ENCODE measurements around the gene KCNB1.

KCNB1 gene

DNA sequence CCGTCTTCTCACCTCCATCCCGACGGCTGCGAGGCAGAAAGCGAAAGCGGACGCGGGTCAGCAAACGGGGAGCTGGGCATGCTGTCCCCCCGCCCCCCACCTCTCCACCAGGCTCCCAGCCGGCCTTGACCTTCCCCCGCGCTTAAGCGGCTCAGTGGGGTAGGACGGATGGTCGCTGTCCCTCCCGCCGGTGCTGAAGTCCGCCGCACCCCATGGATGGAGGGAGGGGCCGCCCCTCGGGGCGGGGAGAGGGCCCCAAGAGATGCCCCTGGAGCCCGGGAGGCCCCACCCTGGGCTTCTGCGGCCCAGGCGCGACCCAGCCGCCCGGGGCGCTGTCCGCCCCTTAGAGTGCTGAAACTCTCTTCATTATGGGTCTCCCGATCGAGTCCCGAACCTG lies at the start of gene KCNB1:
KCNB1 (minus strand) TSS at position 48 of the 397 bp plus-strand sequence. CDS start 188 bp downstream, outside the sequence.
- no peak for DNase-seq (ENCODE audit: low read depth, low spot score)
- no peak within 1 kb of the TSS for H3K27ac ChIP-seq

DNA sequence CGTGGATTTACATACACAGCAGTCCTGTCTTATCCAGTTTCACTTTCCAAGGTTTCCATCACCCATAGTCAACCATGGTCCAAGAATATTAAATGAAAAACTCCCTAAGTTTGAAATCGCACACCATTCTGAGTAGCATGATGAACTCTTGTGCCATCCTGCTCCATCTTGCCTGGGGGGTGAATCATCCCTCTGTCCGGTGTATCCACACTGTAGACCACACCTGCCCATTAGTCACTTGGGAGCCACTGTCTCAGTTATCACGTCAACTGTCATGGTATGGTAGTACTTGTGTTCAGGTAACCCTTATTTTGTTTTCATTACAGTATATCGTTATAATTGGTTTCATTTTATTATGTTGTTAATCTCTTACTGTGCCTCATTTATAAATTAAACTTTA lies 47.0 kb upstream of the KCNB1 start:
- peak; percentile 59 for DNase-seq (ENCODE audit: low read depth, low spot score)
- H3K27ac ChIP-seq: no peak overlapping the region

DNA sequence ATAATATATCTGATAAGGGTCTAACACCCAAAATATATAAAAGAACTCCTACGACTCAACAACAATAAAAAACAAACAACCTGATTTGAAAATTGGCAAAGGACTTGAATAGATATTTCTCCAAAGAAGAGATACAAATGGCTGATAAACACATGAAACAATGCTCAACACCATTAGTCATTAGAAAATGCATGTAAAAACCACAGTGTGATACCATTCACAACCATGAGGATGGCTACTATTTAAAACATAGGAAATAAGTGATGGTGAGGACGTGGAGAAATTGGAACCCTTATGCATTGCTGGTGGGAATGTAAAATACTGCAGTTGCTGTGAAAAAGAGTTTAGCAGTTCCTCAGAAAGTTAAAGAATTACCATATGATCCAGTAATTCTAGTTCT lies 44.1 kb upstream of the KCNB1 start:
- no peak overlapping the region for H3K27ac ChIP-seq
- DNase-seq (ENCODE audit: low read depth, low spot score): no peak

DNA sequence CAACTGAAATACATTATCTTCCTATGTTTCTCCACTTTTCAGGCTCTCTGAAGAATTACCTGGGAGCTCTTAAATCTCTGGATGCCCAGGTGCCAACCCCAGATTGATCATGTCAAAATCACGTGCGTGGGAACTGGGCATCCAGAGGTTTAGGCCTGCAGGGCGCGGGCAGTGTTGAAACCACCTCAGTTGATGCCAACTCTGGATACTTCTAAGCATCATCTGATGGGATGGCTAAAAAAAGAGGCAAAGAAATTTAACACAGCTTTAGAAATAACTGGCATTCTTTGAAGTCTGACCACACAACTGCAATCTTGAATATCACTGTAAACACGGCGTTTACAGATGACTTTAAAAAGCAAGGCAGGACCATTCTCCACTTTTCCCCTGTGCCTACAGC lies 43.6 kb upstream of the KCNB1 start:
- H3K27ac ChIP-seq: no peak overlapping the region
- DNase-seq (ENCODE audit: low read depth, low spot score): no peak

DNA sequence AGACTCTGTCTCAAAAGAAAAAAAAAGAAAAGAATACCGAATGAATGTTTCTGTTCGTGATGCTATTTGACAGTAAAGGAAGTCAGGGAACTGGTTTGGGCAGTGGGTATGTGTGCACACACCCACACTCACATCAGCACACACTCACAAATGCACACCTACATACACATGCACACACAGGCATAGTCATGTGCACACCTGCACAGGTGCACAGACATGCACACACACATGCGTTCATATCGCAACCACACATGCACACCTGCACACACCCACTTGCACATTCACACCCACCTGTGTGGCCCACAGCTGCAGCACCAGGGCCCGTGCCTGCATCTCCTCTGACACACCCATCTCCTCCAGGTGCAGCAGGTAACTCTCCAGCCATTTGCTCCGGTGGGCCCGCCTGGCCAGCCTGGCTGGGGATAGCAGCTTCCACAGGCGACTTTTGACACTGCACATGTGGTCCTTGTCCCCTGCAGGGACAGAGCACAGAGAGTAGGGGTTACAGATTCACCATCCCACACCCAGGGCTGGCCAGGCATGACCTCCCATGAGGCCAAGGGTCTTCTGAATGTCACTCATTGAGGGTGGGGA lies 41.4 kb upstream of the KCNB1 start:
- DNase-seq (ENCODE audit: low read depth, low spot score): no peak

DNA sequence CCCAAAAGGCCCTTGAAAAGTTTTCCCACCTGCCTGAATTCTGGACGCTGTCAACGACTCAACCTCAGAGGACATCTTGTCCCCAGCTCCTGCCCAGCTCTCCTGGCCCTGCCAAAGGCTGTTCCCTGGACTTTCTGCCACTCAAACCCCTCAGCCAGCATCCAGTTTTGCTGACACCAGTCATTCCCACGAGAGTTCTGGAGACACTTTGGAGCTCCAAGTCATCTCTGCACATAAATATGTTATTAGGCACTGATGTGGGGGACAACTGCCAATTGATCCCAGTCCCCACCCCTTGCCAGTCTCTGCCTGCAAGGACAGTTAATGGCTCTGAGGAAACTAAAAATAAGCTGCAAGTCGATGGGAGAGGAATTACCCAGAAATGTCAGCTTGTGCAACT lies 38.9 kb upstream of the KCNB1 start:
- DNase-seq (ENCODE audit: low read depth, low spot score): no peak
- H3K27ac ChIP-seq: no peak overlapping the region

More for the DNA sequence above, 41.4 kb upstream of the KCNB1 start:
- no peak overlapping the region for H3K27ac ChIP-seq

DNA sequence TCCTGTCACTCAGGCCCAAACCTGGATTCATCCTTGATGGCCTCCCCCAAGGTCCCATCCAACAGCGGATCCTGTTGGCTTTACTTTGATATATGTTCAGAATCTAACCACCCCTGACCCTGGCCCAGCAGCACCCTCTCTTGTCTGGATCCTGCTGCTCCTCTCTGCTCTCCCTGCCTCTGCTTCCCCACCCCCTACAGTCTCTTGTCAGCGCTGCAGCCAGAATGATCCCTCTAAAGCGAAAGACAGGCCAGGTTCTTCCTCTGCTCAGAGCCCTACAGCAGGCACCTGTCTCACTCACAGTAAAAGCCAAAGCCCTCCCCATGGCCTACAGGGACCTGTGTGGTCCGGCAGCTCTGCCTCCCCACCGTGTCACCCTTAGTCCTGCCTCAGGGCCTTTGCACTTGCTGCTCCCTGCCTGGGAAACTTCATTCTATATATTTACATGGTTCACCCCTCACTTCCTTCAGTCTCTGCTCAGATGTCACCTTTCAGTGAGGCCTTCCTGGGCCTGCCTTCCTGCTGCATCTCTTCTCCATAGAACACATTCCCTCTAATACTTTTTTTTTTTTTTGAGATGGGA lies 37.4 kb upstream of the KCNB1 start:
- no peak overlapping the region for H3K27ac ChIP-seq
- no peak for DNase-seq (ENCODE audit: low read depth, low spot score)

DNA sequence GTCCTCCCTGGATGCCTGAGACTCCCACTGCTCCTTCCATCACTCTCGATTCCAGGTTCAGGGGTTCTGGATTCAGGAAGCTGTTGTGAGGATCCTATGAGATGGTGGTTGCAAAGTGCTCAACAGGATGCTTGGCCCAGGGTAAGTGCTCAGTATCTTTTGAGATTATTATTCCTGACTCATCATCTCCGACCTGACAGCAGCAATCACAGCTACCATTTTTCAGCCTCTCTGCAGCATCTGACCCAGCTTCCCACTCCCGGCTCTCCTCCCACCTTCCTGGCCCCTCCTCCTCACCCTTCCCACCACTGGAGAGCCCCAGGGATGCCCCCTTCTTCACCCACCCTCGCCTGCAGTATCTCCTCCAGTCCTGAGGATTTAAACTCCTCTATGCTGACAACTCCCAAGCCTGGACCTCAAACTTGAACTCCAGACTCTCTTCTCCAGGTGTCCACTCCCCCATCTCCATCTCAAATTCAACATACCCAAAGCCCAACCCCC lies 36.8 kb upstream of the KCNB1 start:
- no peak overlapping the region for H3K27ac ChIP-seq
- DNase-seq (ENCODE audit: low read depth, low spot score): no peak

DNA sequence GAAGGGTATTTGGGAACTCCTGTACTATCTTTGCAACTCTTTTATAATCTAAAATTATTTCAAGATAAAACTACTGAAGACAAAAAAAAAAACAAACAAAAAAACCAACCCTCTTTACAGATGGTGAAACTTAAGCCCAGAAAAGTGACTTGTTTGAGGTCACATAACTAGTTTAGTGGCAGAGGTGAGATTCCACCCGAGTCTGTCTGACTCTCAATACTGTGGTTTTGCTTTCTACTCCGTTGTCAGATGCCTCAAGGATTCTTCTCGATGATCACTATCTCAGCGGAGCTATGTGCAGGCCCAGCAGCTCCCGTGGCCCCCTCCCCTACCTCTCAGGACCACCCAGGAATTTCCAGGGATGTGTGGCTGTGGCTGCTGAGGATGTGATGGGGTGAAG lies 36.1 kb upstream of the KCNB1 start:
- DNase-seq (ENCODE audit: low read depth, low spot score): no peak
- no peak overlapping the region for H3K27ac ChIP-seq

DNA sequence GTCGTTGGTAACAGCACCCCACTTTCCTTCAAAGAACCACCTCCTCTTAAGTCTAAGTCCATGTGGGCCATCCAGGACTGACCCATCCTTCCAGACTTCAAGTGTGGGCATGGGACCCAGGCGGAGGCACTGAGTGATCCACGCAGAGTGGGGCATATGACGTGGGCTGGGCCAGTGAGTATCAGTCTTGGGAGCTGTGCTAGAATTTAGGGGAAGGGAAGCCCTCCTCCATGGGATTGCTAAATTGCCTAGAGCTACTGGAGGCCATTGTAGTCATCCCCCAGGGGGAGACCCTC lies 35.3 kb upstream of the KCNB1 start:
- DNase-seq (ENCODE audit: low read depth, low spot score): no peak
- H3K27ac ChIP-seq: no peak overlapping the region

DNA sequence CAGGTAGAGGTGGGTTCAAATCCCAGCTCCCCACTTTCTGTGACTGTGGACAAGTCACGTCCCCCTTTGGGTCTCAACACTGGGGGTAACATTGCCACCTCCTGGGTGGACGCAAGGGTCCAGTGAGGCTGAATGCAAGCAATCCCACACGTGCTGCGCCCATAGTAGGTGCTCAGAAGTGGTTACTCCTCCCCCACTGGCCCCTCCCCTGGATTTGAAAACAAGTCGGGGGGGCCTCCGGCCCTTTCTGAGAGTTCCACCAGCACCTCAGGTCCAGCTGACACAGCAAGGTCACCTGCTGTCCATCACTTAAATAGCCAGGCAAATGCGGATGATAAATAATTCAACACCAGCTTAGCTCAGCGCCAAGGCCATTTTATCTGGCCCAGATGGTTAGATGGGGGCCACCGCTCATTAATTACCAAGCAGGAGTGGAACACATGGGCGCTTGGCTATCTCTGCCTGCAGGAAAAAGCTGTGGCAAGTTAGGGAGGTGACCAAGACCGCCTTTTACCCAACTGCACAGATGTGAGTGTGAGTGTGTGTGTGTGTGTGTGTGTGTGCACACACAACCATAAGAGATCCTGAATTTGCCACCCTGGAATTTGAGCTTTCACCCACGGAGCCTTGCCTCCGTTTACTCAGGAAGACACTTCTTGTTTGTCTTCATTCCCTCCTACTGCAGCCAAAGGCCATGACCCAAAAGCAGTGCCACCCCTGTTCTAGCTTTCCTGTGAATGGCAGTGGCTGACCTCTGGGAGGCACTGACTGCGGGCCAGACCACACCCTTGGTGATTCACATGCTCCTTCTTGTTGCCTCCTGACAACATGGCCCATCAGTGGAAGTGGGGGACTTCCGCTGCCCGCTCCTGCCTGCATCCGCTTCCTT lies 34.7 kb upstream of the KCNB1 start:
- DNase-seq (ENCODE audit: low read depth, low spot score): no peak
- H3K27ac ChIP-seq: no peak overlapping the region

DNA sequence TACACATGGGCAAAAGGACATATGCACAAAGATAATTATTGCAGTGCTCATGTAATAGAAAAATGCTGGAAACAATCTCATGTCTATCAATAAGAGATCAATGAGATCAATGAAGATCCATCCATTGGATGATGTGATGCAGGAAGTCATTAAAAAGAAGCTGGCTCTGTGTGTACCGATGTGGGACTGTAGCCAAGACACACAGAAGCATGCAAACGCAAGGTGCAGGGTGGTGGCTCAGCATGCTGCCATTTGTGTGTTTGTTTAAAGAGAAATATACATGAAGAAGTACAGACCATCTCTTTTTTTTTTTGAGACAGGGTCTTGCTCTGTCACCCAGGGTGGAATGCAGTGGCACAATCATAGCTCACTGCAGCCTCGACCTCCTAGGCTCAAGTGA lies 33.1 kb upstream of the KCNB1 start:
- H3K27ac ChIP-seq: no peak overlapping the region
- DNase-seq (ENCODE audit: low read depth, low spot score): no peak

DNA sequence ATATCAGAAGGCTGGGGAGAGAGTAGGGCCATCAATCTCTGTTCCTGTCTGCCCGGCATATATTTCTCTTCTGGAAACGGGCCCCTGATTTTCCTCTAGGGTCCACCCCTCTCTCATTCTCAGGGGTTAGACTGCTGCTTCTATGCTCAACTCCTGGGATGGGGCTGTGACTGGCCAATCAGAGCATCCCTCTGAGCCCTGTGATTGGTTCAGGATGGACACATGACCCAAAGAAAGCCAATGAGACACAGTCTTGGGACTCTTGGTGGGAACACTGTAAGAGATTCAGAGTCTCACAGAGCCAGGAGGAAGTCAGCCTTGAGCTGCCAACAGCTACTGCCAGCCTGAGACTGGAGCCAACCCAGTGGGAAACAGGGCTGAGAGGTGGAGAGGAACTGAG lies 31.0 kb upstream of the KCNB1 start:
- DNase-seq (ENCODE audit: low read depth, low spot score): no peak
- H3K27ac ChIP-seq: no peak overlapping the region

DNA sequence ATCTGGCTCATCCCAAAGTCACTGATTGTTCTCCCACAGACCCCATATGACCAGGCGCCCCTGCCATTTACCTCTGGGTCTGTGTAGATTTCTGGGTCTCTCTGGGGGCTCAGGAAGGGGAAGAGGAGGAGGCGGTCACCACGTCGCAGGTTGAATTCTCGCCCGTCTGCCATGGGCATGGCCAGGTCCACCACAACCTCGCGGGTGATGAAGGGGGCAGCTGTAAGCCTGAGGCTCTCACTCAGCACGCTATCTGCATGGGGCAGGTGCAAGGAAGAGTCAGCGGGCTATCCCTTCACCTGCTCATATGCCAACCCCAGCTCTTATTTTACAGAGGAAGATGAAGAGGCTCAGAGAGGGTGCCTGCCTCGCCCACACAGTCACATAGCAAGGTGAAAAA lies 30.5 kb upstream of the KCNB1 start:
- DNase-seq (ENCODE audit: low read depth, low spot score): no peak
- no peak overlapping the region for H3K27ac ChIP-seq

DNA sequence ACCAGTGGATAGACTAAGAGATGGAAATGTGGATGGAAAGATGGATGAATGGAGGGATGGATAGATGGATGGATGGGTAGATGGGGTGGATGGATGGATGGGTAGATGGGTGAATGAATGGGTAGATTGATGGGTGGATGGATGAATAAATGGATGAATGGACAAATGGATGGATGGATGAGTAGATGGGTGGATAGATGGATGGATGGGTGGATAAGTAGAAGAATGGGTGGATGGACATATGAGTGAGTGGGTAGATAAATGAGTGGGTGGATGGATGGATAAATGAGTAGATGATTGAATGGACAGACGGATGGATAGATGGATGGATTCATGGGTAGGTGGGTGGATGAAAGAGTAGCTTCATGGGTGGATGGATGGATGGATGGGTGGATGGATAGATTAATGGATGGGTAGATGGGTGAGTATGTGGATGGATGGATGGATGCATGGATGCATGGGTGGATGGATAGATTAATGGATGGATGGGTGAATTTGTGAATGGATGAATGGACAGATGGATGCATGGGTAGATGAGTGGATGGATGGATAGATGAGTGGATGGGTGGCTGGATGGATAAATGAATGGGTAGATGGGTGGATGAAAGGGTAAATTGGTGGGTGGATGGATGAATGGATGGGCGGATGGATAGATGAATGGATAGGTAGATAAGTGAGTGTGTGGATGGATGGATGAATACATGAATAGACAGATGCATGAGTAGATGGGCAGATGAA lies 29.5 kb upstream of the KCNB1 start:
- H3K27ac ChIP-seq: no peak overlapping the region
- DNase-seq (ENCODE audit: low read depth, low spot score): no peak

DNA sequence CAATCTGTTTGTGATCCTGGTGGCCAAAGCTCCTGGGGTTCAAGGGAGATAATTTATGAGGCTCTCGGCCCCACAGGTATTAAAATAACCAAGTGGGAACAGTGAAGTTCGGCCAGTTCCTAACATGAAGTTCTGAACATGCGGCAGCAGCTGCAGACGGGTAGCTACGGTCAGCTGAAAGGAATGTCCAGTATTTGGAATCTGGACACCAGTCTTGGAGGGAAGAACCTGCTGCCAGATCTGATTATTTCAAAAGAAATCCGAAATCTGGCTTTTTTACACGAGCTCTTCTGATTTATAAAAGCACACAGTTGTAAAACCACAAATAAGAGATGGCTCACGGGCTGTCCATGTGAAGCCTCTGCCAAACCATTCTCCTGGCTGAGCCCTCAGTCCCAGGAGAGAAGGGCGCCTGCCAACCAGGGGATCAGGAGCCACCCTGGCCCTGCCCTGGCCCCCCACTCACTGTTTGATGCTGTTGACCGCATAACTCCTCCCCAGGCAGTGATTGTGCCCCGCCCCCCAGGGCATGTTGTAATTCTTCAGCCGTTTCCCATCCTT lies 28.2 kb upstream of the KCNB1 start:
- no peak overlapping the region for H3K27ac ChIP-seq
- no peak for DNase-seq (ENCODE audit: low read depth, low spot score)

DNA sequence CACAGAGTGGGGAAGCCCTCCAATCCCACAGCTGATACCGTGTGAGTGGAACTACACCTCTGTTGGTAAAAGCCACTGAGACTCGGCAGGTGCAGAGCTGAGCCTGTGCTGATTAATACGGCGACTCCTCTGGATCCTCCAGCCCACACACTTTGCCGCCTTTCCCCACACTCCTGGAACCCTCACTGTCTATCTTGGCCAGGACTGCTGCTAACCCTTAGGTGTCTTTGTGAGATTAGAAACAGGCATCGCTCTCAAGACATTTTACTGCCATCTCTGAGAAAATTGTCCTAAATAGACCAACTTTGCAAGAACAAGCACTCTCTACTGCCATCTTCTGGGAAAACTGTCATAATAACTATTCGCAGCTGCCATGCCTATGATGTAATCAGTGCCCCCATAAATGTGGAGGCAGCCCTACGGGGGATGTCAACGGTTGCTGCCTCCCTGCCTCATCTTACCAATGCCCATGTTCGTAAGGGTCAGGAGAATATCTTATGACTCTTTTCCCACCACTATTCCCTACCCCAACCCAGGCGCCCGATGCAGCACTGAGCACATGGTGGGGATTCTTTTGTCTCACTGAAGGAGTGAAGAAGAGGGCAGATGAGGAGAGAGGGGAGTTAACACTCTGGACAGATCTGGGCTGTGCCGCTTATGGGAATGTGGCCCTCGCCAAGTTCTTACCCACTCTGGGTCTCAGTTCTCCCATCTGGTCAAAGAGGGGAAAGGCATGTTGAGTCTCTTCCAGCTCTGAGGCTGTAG lies 26.1 kb upstream of the KCNB1 start:
- no peak overlapping the region for H3K27ac ChIP-seq
- DNase-seq (ENCODE audit: low read depth, low spot score): no peak

DNA sequence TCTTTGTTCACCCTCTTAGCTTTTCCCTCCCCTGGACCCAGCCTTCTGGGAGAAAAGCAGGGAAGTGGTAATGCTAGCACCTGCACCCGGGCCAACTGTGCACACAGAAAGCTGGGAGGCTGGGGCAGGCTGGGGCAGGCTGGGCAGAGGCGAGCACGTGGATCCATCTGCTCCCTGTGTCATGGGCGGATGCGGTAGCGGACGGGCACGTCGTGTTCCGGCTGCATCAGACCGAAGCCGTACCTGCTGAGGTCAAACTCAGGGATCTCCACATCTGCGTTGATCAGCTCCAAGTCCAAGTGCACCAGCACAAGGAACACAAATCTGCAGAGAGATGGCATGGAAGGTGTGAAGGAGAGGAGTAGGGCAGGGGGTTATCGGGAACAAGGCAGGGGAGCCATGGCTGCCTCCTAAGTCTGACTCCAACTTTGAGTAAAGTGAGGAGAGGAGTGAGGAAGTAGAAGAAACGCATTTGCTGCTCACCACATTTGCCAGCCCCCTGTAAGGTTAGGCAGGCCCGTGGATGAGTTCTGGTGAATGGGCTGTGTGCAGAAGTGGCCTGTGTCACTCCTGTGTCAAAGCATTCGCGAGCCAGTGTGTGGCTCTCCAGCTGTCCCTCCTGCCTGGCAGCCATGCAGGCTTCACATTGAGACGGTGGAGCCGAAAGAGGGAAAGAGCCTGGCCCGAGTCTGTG lies 25.4 kb upstream of the KCNB1 start:
- peak; percentile 8 for DNase-seq (ENCODE audit: low read depth, low spot score)
- no peak overlapping the region for H3K27ac ChIP-seq

DNA sequence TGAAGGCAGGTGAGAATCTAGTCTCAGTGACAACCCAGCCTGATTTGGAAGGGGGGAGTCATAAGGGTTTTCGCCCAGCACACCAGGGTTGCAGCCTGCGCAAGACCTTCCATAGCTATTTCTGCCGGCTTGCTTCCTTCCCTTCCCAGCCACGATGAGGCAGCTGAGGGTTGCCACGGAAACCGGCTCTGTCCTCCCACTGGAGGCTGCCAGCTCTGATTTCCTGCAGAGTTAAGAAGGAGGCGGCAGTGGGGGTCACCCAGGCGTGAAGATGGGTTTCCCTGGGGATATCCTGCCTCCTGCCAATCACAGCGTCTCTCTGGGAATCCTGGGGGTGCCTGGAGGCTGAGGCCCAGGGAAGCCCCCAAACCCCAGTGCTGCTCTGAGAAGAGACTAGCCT lies 23.1 kb upstream of the KCNB1 start:
- no peak for DNase-seq (ENCODE audit: low read depth, low spot score)
- H3K27ac ChIP-seq: no peak overlapping the region
